Measurements from ENCODE around the gene CMTM7.
"Not testable (repeated sequence)": the region's sequence is repeated elsewhere in the genome, so short reads cannot be mapped to it uniquely, and the experiment has no call there.

Gene CMTM7

DNA sequence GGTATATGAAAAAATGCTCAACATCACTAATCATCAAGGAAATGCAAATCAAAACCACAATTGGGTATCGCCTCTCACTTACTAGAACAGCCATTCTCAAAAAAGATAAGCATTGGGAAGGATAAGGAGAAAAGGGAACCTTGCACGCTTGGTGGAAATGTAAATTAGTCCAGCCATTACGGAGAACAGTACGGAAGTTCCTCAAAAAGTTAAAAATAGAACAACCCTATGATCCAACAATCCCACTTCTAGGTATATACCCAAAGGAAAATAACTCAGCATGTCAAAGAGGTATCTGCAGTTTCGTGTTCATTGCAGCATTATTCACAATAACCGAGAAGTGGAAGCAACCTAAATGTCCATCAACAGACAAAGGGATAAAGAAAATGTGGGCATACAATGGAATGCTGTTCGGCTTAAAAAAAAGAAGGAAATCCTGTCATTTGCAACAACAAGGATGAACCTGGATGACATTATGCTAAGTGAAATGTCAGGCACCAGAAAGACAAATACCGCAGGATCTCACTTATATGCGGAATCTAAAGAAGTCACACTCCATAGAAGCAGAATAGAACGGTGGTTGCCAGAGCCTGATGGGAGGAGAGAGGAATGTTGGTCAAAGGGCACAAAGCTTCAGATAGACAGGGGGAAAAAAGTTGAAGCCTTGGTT is 11.7 kb upstream of the CMTM7 start:
- Histone ChIP-seq H3K4me1 (ENCODE audit: control insufficient read depth, insufficient read depth, low read length, poor library complexity, severe bottlenecking) (peaks cover 4% of the 10 kb centered on the region), H3K4me3 (ENCODE audit: insufficient read depth, low read depth, low read length, poor library complexity, severe bottlenecking) (no peak overlapping the region), H3K27me3 (replicated peaks; ENCODE audit: control insufficient read depth, insufficient read depth, low read length, poor library complexity, severe bottlenecking) (no peaks in the 10 kb centered on the region), H3K9me3 (ENCODE audit: control insufficient read depth, low read length) (no peaks in the 10 kb centered on the region), H3K36me3 (ENCODE audit: control insufficient read depth, insufficient read depth, low read length) (no peaks in the 10 kb centered on the region), H3K27ac (ENCODE audit: insufficient read depth, low read length, poor library complexity, severe bottlenecking) (no peak overlapping the region)
- DNase-seq, result no peak

DNA sequence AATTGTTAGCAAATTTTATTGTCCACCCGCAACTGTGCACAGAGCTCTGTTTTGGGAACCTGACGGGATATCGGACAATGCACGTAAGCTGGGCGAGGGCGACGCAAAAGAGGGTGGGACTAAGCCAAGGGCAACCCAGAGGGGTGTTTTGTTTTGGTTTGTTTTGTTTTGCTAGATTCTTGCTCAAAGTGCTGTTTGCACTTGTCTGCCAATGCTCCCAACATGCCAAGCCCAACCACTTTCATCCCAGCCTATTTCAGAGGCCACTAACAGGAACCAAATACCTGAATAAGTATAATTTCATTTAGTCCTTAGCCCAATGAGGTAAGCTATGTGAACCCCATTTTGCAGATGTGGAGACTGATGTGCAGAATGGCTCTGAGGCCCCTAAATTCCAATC is 9.7 kb upstream of the CMTM7 start:
- no peaks in the 10 kb centered on the region for H3K9me3 ChIP-seq (ENCODE audit: control insufficient read depth, low read length)
- no peaks in the 10 kb centered on the region for H3K27me3 ChIP-seq (replicated peaks; ENCODE audit: control insufficient read depth, insufficient read depth, low read length, poor library complexity, severe bottlenecking)

DNA sequence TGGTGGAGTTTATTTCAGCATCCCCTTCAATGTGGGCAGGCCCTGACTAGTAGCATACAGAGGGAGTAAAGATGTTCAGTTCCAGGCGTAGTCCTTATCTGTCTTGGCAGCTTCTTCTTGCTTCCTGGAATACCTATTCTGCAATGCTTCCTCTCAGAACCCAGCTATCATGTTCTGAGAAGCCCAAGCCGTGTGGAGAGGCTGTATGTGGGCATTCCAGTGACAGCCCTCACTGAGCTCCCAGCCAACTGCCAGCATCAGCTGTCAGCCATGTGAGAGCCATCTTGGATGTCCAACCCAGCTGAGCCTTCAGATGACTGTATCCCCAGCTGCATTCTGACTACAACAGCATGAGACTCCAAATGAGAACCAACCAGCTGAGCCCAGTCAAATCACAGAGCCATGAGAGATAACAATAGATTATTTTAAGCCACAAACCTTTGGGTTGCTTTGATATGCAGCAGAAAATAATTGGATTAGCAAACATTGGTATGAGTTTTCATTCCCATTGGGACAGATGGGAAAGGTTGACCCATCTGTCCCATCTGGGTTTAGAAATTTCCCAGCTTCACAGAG is 8.4 kb upstream of the CMTM7 start:
- no peak for DNase-seq
- H3K36me3 ChIP-seq (ENCODE audit: control insufficient read depth, insufficient read depth, low read length), result no peaks in the 10 kb centered on the region
- H3K27ac ChIP-seq (ENCODE audit: insufficient read depth, low read length, poor library complexity, severe bottlenecking), result no peak overlapping the region
- no peak overlapping the region for H3K4me3 ChIP-seq (ENCODE audit: insufficient read depth, low read depth, low read length, poor library complexity, severe bottlenecking)
- no peaks in the 10 kb centered on the region for H3K27me3 ChIP-seq (replicated peaks; ENCODE audit: control insufficient read depth, insufficient read depth, low read length, poor library complexity, severe bottlenecking)
- H3K4me1 ChIP-seq (ENCODE audit: control insufficient read depth, insufficient read depth, low read length, poor library complexity, severe bottlenecking), result no peaks in the 10 kb centered on the region
- no peaks in the 10 kb centered on the region for H3K9me3 ChIP-seq (ENCODE audit: control insufficient read depth, low read length)

More for the DNA sequence above, 9.7 kb upstream of the CMTM7 start:
- Histone ChIP-seq H3K4me3 (ENCODE audit: insufficient read depth, low read depth, low read length, poor library complexity, severe bottlenecking) (no peak overlapping the region), H3K36me3 (ENCODE audit: control insufficient read depth, insufficient read depth, low read length) (no peaks in the 10 kb centered on the region), H3K27ac (ENCODE audit: insufficient read depth, low read length, poor library complexity, severe bottlenecking) (no peak overlapping the region), H3K4me1 (ENCODE audit: control insufficient read depth, insufficient read depth, low read length, poor library complexity, severe bottlenecking) (no peaks in the 10 kb centered on the region)
- DNase-seq, result no peak

- H3K9me3 ChIP-seq (ENCODE audit: control insufficient read depth, low read length), result no peaks in the 10 kb centered on the region
- H3K36me3 ChIP-seq (ENCODE audit: control insufficient read depth, insufficient read depth, low read length), result no peaks in the 10 kb centered on the region
- no peak overlapping the region for H3K27ac ChIP-seq (ENCODE audit: insufficient read depth, low read length, poor library complexity, severe bottlenecking)
- DNase-seq, result no peak
- H3K27me3 ChIP-seq (replicated peaks; ENCODE audit: control insufficient read depth, insufficient read depth, low read length, poor library complexity, severe bottlenecking), result no peaks in the 10 kb centered on the region
- no peak overlapping the region for H3K4me3 ChIP-seq (ENCODE audit: insufficient read depth, low read depth, low read length, poor library complexity, severe bottlenecking)
- H3K4me1 ChIP-seq (ENCODE audit: control insufficient read depth, insufficient read depth, low read length, poor library complexity, severe bottlenecking), result no peaks in the 10 kb centered on the region
Observed at GRCh38 chr3:32384938-32385337, 6.7 kb upstream of the CMTM7 start.

- Histone ChIP-seq H3K4me3 (ENCODE audit: insufficient read depth, low read depth, low read length, poor library complexity, severe bottlenecking) (no peak overlapping the region), H3K9me3 (ENCODE audit: control insufficient read depth, low read length) (no peaks in the 10 kb centered on the region), H3K27ac (ENCODE audit: insufficient read depth, low read length, poor library complexity, severe bottlenecking) (no peak overlapping the region), H3K4me1 (ENCODE audit: control insufficient read depth, insufficient read depth, low read length, poor library complexity, severe bottlenecking) (peaks cover 2% of the 10 kb centered on the region), H3K36me3 (ENCODE audit: control insufficient read depth, insufficient read depth, low read length) (no peaks in the 10 kb centered on the region), H3K27me3 (replicated peaks; ENCODE audit: control insufficient read depth, insufficient read depth, low read length, poor library complexity, severe bottlenecking) (no peaks in the 10 kb centered on the region)
- DNase-seq, result no peak
Observed at GRCh38 chr3:32387512-32387911, 4.1 kb upstream of the CMTM7 start.

DNA sequence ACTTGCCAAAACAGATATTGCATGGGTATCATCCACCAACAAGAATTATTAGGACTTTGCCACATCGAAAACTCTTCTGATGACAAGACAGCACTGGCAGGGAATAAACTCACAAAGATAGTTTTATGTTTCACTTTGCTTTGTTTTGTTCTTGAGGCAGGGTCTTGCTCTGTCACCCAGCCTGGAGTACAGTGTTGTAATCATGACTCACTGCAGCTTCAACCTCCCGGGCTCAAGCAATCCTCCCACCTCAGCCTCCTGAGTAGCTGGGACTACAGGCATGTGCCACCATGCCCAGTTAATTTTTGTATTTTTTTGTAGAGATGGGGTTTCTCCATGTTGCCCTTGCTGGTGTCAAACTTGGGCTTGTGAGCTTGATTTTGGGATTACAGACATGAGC is 2.1 kb upstream of the CMTM7 start:
- H3K36me3 ChIP-seq (ENCODE audit: control insufficient read depth, insufficient read depth, low read length); H3K27ac ChIP-seq (ENCODE audit: insufficient read depth, low read length, poor library complexity, severe bottlenecking); H3K27me3 ChIP-seq (replicated peaks; ENCODE audit: control insufficient read depth, insufficient read depth, low read length, poor library complexity, severe bottlenecking); DNase-seq; H3K9me3 ChIP-seq (ENCODE audit: control insufficient read depth, low read length); H3K4me3 ChIP-seq (ENCODE audit: insufficient read depth, low read depth, low read length, poor library complexity, severe bottlenecking): not testable (repeated sequence)
- H3K4me1 ChIP-seq (ENCODE audit: control insufficient read depth, insufficient read depth, low read length, poor library complexity, severe bottlenecking), result peaks cover 16% of the 10 kb centered on the region

DNA sequence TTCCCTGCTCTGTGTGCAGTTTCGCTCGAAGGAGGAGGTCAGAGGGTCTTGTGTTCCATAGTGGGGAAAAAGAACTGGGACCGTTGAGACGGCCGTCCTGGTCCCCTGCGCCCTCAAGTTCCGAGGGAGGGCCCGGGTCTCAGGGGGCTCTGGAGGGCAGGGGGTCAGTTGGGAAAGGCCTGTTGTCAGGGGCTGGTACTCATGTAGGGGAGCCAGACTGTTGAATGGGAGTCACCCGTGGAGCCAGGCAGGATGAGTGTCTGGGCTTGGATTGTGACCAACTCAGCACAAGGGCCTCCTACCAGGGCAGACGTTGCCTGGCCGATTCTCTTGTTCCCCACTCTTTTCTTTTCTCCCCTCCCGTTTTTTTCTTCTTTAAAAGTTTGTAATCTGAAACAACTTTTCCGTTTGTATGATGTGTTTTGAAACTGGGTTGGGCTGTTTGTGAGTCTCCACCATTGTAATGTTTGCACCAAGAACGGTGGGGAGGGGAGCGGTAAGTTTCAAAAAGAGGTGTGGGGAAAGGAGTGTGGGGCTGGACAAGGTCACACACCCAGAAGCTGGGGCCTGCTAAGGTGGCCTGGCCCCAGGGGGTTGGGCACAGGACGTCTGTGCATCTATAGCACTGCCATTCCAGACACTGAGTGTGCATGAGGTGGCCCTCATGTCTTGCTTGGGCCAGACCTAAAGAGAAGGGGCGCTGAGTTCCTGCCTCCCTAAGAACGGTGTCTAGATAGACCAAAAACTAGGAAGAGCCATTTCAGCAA is 1.1 kb downstream of the CMTM7 start:
- no peaks in the 10 kb centered on the region for H3K9me3 ChIP-seq (ENCODE audit: control insufficient read depth, low read length)
- peak overlapping the region; percentile 74 for H3K4me3 ChIP-seq (ENCODE audit: insufficient read depth, low read depth, low read length, poor library complexity, severe bottlenecking)
- H3K4me1 ChIP-seq (ENCODE audit: control insufficient read depth, insufficient read depth, low read length, poor library complexity, severe bottlenecking), result peaks cover 22% of the 10 kb centered on the region
- no peak for DNase-seq
- no peaks in the 10 kb centered on the region for H3K27me3 ChIP-seq (replicated peaks; ENCODE audit: control insufficient read depth, insufficient read depth, low read length, poor library complexity, severe bottlenecking)
- no peaks in the 10 kb centered on the region for H3K36me3 ChIP-seq (ENCODE audit: control insufficient read depth, insufficient read depth, low read length)
- H3K27ac ChIP-seq (ENCODE audit: insufficient read depth, low read length, poor library complexity, severe bottlenecking), result peak overlapping the region; percentile 83

- H3K4me3 ChIP-seq (ENCODE audit: insufficient read depth, low read depth, low read length, poor library complexity, severe bottlenecking), result no peak overlapping the region
- H3K9me3 ChIP-seq (ENCODE audit: control insufficient read depth, low read length), result no peaks in the 10 kb centered on the region
- DNase-seq, result no peak
- H3K27me3 ChIP-seq (replicated peaks; ENCODE audit: control insufficient read depth, insufficient read depth, low read length, poor library complexity, severe bottlenecking), result no peaks in the 10 kb centered on the region
- peaks cover 29% of the 10 kb centered on the region for H3K4me1 ChIP-seq (ENCODE audit: control insufficient read depth, insufficient read depth, low read length, poor library complexity, severe bottlenecking)
- H3K36me3 ChIP-seq (ENCODE audit: control insufficient read depth, insufficient read depth, low read length), result no peaks in the 10 kb centered on the region
- peak overlapping the region; percentile 14 for H3K27ac ChIP-seq (ENCODE audit: insufficient read depth, low read length, poor library complexity, severe bottlenecking)
Observed at GRCh38 chr3:32395496-32395895, 3.8 kb downstream of the CMTM7 start.

DNA sequence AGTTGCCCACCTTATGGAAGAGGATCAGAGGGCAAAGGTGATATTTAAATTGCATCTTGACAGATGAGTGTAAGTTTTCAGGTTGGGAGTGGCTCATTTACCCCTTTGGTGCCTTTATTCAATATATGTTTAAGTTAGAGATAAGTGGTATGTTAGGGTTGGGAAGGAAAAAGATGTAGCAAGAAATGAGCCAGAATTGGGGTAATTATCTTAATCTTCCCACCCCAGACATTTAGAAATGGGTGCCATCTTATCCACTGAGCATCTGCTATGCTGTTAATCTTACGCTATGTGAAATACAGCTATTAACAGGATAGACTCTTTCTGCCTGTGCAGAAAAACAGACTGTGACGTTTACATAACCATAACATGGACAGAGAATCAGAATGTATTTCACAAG is 6.3 kb downstream of the CMTM7 start:
- Histone ChIP-seq H3K36me3 (ENCODE audit: control insufficient read depth, insufficient read depth, low read length) (no peaks in the 10 kb centered on the region), H3K4me3 (ENCODE audit: insufficient read depth, low read depth, low read length, poor library complexity, severe bottlenecking) (no peak overlapping the region), H3K9me3 (ENCODE audit: control insufficient read depth, low read length) (no peaks in the 10 kb centered on the region), H3K27ac (ENCODE audit: insufficient read depth, low read length, poor library complexity, severe bottlenecking) (no peak overlapping the region), H3K27me3 (replicated peaks; ENCODE audit: control insufficient read depth, insufficient read depth, low read length, poor library complexity, severe bottlenecking) (no peaks in the 10 kb centered on the region), H3K4me1 (ENCODE audit: control insufficient read depth, insufficient read depth, low read length, poor library complexity, severe bottlenecking) (peaks cover 42% of the 10 kb centered on the region)
- DNase-seq, result no peak

DNA sequence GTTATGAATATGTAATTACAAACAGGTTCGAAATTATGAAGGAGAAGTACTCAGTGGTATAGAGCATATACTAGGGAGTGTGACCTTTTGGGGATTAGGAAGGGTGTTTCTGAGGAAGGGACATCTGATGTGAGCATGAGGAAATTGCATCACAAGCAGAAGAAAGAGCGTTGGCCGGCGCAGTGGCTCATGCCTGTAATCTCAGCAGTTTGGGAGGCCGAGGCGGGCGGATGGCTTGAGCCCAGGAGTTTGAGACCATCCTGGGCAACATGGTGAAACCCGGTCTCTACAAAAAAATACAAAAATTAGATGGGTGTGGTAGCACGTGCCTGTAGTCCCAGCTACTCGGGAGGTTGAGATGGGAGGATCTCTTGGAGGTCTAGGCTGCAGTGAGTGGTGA is 6.9 kb downstream of the CMTM7 start:
- Histone ChIP-seq H3K36me3 (ENCODE audit: control insufficient read depth, insufficient read depth, low read length) (no peaks in the 10 kb centered on the region), H3K9me3 (ENCODE audit: control insufficient read depth, low read length) (no peaks in the 10 kb centered on the region), H3K27me3 (replicated peaks; ENCODE audit: control insufficient read depth, insufficient read depth, low read length, poor library complexity, severe bottlenecking) (no peaks in the 10 kb centered on the region), H3K27ac (ENCODE audit: insufficient read depth, low read length, poor library complexity, severe bottlenecking) (no peak overlapping the region), H3K4me3 (ENCODE audit: insufficient read depth, low read depth, low read length, poor library complexity, severe bottlenecking) (no peak overlapping the region), H3K4me1 (ENCODE audit: control insufficient read depth, insufficient read depth, low read length, poor library complexity, severe bottlenecking) (peaks cover 42% of the 10 kb centered on the region)
- DNase-seq, result no peak
